GM12865 (cell line): Measurements from ENCODE around the gene PCNX2.

ENCODE experiments used
- DNase-seq: peaks from one replicate; pipeline ENCODE4 v3.0.0; 2010; ENCODE audit warnings: low read depth
- H3K4me3 ChIP-seq: 2 replicates; pipeline ENCODE4 v1.5.1; 2011; ENCODE audit warnings: mild to moderate bottlenecking, low read depth, low read length, control low read depth
- TF ChIP-seq, protein P1 (sequence below): IDR thresholded peaks from 2 replicates; pipeline ENCODE4 v1.5.1; 2011; ENCODE audit warnings: low read length, control low read depth, low read depth, inconsistent platforms; ENCODE audit not compliant: insufficient read depth; ENCODE audit errors: missing control alignments

The PCNX2 gene

DNA sequence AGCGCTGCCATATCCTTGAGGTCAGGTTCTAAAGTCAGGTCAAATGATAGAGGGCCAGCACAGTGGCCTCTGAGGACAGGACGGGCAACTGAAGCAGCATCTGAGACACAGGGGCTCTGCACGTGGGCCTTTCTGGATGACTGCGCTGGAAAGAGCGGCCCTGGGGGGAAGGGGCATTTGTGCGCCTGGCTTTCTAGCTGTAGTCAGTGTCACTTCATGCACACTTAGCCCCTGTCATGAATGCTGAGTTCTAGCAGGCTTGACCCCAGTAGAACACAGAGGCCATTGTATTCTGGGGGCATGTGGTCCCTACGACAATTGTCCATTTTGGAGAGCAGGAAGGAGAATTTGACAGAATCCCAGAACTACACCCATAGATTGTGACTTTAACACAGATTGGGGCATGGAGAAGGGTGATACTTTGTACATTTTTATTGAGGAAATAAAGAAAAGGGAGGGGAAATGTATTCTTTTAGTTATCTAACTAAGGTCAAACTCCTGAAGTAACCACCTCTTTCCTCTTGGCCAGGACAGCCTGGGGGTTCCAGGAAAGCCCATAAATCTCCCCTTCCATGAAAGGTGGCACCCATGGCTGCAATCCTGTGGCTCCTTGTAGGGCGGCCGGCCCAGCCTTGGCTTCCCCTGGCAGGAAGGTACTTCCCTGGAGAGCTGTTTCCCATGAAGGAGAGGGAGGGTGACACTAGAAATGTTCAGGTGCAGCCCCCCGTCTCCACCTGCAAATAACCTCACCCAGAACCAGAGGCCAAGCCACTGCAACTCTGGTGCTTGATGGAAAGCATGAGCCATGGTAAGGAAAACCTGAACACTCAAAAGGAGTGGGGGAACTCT is 310.7 kb downstream of the PCNX2 start:
- no peak for DNase-seq
- TF ChIP-seq, protein P1, sequence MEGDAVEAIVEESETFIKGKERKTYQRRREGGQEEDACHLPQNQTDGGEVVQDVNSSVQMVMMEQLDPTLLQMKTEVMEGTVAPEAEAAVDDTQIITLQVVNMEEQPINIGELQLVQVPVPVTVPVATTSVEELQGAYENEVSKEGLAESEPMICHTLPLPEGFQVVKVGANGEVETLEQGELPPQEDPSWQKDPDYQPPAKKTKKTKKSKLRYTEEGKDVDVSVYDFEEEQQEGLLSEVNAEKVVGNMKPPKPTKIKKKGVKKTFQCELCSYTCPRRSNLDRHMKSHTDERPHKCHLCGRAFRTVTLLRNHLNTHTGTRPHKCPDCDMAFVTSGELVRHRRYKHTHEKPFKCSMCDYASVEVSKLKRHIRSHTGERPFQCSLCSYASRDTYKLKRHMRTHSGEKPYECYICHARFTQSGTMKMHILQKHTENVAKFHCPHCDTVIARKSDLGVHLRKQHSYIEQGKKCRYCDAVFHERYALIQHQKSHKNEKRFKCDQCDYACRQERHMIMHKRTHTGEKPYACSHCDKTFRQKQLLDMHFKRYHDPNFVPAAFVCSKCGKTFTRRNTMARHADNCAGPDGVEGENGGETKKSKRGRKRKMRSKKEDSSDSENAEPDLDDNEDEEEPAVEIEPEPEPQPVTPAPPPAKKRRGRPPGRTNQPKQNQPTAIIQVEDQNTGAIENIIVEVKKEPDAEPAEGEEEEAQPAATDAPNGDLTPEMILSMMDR, result no peak
- H3K4me3 ChIP-seq, result no peak overlapping the region

DNA sequence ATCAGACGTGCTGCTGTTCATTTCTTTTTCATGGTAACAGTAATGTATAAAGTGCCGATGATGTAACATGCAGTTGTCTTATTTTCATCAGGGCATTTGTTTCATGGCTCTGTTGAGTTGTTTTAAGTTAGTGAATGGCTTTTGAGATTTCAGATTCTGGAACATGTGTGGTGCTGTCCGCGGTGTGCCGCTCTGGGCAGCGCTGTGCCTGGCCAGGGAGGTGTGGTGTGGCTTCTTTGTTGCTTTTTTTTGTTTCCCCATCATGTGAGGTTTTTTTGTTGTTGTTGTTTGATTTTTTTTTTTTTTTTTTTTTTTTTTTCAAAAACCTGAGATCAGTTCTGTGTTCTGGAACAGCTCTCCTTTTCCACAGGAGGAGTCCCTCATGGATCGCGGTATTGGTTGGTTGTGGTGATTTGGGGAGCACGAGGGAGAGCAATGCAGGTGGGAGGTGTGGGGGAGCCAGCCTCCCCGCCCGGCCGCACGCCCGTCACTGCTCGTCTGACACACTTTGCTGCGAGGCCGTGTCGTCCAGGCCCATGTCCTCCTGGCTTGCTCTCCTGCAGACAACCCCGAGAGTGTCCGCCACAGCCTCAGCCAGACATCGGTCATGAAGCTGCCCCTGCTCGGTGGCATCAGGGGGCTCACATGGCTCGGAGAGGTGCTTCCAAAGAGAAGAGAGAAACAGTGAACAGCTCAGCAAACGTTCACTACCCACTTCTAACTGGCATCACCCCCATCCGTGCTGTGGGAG is 311.5 kb downstream of the PCNX2 start:
- TF ChIP-seq, protein P1, result no peak

DNA sequence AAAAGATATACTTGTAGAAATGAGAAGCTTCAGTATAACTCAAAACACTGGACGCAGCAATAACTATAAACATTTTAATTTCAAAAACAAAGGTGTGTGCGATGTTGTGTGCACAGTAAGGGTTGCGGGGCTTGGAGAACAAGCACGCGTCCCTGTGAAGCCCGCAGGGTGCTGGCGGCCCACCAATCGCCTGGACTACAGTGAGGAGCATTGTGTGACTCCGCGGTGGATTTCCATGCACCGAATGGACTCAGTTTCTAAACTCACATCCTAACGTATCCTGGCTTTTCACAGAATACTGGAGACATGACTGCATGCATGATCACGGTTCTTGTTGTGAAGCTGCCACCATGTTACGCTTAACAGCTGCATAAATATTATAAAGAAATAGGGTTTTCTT is 312.1 kb downstream of the PCNX2 start:
- TF ChIP-seq, protein P1, result no peak
- no peak for DNase-seq
- H3K4me3 ChIP-seq, result no peak overlapping the region

More for the DNA sequence above, 311.5 kb downstream of the PCNX2 start:
- no peak for DNase-seq
- H3K4me3 ChIP-seq, result no peak overlapping the region

DNA sequence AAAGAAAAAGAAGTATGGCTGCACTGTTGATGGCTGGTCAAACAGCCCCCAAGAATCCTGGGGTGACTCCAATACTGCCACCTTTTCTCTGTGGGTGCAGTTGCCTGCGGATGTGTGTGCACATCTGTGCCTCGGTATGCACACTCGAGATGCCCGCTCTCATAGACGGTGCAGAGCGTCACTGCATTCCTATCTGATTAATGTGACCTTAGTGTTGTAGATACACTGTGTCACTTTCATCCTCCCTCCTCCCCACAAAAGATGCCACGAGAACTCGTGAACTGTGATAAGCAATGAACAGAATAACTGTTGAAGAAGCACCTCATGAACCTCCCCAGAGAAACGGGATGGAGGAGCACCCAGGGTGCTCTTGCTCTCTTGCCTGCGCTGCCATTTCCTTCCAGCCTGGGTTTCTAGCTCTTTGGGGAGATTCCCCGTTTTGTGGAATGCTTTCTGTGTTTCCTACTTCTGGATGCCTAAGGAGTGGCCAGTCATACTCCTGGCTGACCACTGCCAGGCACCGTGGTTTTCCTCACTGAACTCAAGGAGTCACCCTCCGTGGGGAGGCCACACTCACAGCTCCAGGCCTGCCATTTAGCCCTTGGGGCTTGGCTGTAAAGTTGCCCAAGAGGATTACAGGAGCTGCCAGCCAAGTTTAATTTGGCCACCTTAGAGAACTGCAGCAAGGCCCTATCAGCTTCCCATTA is 313.1 kb downstream of the PCNX2 start:
- H3K4me3 ChIP-seq, result no peak overlapping the region
- TF ChIP-seq, protein P1, result no peak
- no peak for DNase-seq

DNA sequence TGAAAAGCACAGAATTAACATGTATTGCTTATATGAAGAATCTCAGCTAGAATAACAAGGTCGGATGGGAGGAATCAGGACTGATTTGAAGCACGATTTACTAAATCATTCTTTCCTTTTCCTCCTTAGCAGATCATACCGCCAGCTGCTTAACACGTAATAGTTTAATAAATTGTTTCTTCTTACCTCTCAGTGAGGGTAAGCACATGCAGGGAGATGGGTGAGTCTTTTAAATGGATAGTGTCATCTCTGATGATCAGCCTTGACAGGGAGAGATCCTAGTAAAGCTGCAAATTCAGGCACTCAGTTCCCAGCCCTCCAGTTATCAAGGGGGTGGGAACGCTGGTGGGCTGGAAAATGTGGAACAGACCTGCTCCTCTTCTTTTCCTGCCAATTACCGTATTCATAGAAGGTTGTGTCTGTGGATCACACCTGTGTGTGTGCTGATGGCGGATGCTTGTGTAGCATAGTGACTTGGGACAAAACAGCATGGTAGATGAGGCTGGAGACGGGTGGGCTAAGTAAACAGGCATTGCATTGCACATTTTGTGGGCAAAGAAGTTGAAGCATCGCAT is 314.5 kb downstream of the PCNX2 start:
- DNase-seq, result no peak
- TF ChIP-seq, protein P1, result no peak
- H3K4me3 ChIP-seq, result no peak overlapping the region

DNA sequence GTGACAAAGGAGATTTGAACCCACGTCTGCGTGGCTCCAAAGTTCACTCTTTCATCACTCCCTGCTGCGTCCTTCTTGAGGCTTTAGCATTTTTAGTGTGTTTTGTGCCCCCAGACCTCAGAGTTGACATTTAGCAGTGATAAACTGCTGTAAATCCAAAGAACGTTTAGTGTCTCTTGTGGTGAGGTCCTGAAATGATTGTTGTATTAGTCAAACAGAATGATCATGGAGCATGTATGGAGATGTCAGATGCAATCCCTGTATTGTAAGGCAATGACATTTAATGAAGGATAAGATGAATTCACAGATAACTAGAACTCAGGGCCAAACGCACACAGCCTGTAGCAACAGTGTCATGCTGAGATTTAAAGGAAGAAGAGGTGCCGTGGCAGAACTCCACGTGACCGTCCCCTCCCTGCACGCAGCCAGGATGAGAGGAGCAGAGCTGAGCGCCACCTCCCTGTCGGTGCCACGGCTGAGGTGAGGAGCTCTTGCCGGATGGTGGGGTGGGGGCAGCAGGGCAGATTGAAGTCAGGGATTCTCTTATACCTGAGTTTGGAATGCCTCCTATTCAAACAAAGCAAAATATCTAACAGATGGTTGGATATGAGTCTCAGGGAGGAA is 315.1 kb downstream of the PCNX2 start:
- TF ChIP-seq, protein P1, result no peak
- no peak overlapping the region for H3K4me3 ChIP-seq
- no peak for DNase-seq
